ENCODE data around the gene IL34. TPM values are rescaled to one million over a fixed set of nuclear protein-coding genes. Genes with fewer than 3 reads are reported as not detected.

IL34 gene
- total and polyA plus RNA-seq, 5 donors from 2014 or later = not detected

GRCh38 chr16:70684146-70685060 lies 38.0 kb downstream of the IL34 start:
- no peaks in the 10 kb centered on the region for H3K36me3 Mint-ChIP-seq
- H3K9me3 ChIP-seq (ENCODE audit: control insufficient read depth in 2 of 2, low read length in 2 of 2) = no peaks in the 10 kb centered on the region
- H3K27ac Mint-ChIP-seq = no peak overlapping the region

GRCh38 chr16:70685061-70685937 lies 38.9 kb downstream of the IL34 start:
- Mint-ChIP-seq H3K36me3 (no peaks in the 10 kb centered on the region), H3K27ac (no peak overlapping the region), H3K4me3 (peak overlapping the region in 1 of 4 donors; percentile 21), H3K27me3 (peaks cover 30% of the 10 kb centered on the region), H3K4me1 (peaks cover 0 to 8% (median 1%) of the 10 kb centered on the region in 4 donors), H3K9me3 (no peaks in the 10 kb centered on the region)
- no peaks in the 10 kb centered on the region for H3K36me3 ChIP-seq (ENCODE audit: control insufficient read depth, insufficient read depth, low read length)
- H3K4me1 ChIP-seq (ENCODE audit: control insufficient read depth, insufficient read depth, low read length, poor library complexity, severe bottlenecking) = peaks cover 12% of the 10 kb centered on the region
- ATAC-seq (ENCODE audit: low read depth in 2 of 2) = peak in 1 of 2 donors; percentile 8
- no peak overlapping the region for H3K4me3 ChIP-seq (ENCODE audit: low read depth, low read length)
- no peaks in the 10 kb centered on the region for H3K9me3 ChIP-seq (ENCODE audit: control insufficient read depth in 2 of 2, low read length in 2 of 2)
- no peak overlapping the region for H3K27ac ChIP-seq (ENCODE audit: insufficient read depth, low read length, poor library complexity, severe bottlenecking)
- no peak for DNase-seq
- no peaks in the 10 kb centered on the region for H3K27me3 ChIP-seq (ENCODE audit: control insufficient read depth, insufficient read depth, low read length)

More at GRCh38 chr16:70684146-70685060, 38.0 kb downstream of the IL34 start:
- DNase-seq (no peak), ATAC-seq (ENCODE audit: low read depth in 2 of 2) (no peak)
- Histone ChIP-seq H3K27me3 (ENCODE audit: control insufficient read depth, insufficient read depth, low read length) (no peaks in the 10 kb centered on the region), H3K4me3 (ENCODE audit: low read depth, low read length) (no peak overlapping the region), H3K27ac (ENCODE audit: insufficient read depth, low read length, poor library complexity, severe bottlenecking) (no peak overlapping the region), H3K4me1 (ENCODE audit: control insufficient read depth, insufficient read depth, low read length, poor library complexity, severe bottlenecking) (peaks cover 12% of the 10 kb centered on the region), H3K36me3 (ENCODE audit: control insufficient read depth, insufficient read depth, low read length) (no peaks in the 10 kb centered on the region)
- Mint-ChIP-seq H3K9me3 (no peaks in the 10 kb centered on the region), H3K4me3 (peak overlapping the region in 1 of 4 donors; percentile 38), H3K4me1 (peaks cover 0 to 8% (median 1%) of the 10 kb centered on the region in 4 donors), H3K27me3 (peaks cover 30% of the 10 kb centered on the region)

- Mint-ChIP-seq H3K9me3 (no peaks in the 10 kb centered on the region), H3K27me3 (peaks cover 30% of the 10 kb centered on the region), H3K36me3 (no peaks in the 10 kb centered on the region), H3K4me1 (peaks cover 0 to 8% (median 1%) of the 10 kb centered on the region in 4 donors), H3K27ac (no peak within 1 kb of the TSS), H3K4me3 (peak within 1 kb of the TSS in 3 of 4 donors; percentile 46 to 85 (median 68))
- H3K36me3 ChIP-seq (ENCODE audit: control insufficient read depth, insufficient read depth, low read length) = no peaks in the 10 kb centered on the region
- DNase-seq = no peak
- H3K9me3 ChIP-seq (ENCODE audit: control insufficient read depth in 2 of 2, low read length in 2 of 2) = no peaks in the 10 kb centered on the region
- H3K4me1 ChIP-seq (ENCODE audit: control insufficient read depth, insufficient read depth, low read length, poor library complexity, severe bottlenecking) = peaks cover 12% of the 10 kb centered on the region
- no peaks in the 10 kb centered on the region for H3K27me3 ChIP-seq (ENCODE audit: control insufficient read depth, insufficient read depth, low read length)
- ATAC-seq (ENCODE audit: low read depth in 2 of 2) = peak in 1 of 2 donors; percentile 4
- H3K27ac ChIP-seq (ENCODE audit: insufficient read depth, low read length, poor library complexity, severe bottlenecking) = no peak within 1 kb of the TSS
- no peak within 1 kb of the TSS for H3K4me3 ChIP-seq (ENCODE audit: low read depth, low read length)
These were observed 39.6 kb downstream of the IL34 start, which contains the start of gene MTSS2 for GRCh38 chr16:70685938-70686375. Gene MTSS2, minus strand, starts transcription at chr16:70686053. Its CDS starts 262 bp downstream, at chr16:70685791.

- Mint-ChIP-seq H3K27me3 (peaks cover 30% of the 10 kb centered on the region), H3K9me3 (no peaks in the 10 kb centered on the region), H3K4me3 (peak overlapping the region in 3 of 4 donors; percentile 46 to 85 (median 68)), H3K4me1 (peaks cover 0 to 8% (median 1%) of the 10 kb centered on the region in 4 donors), H3K36me3 (no peaks in the 10 kb centered on the region), H3K27ac (no peak overlapping the region)
- ATAC-seq (ENCODE audit: low read depth in 2 of 2) (no peak), DNase-seq (no peak)
- Histone ChIP-seq H3K9me3 (ENCODE audit: control insufficient read depth in 2 of 2, low read length in 2 of 2) (no peaks in the 10 kb centered on the region), H3K27me3 (ENCODE audit: control insufficient read depth, insufficient read depth, low read length) (no peaks in the 10 kb centered on the region), H3K4me3 (ENCODE audit: low read depth, low read length) (no peak overlapping the region), H3K36me3 (ENCODE audit: control insufficient read depth, insufficient read depth, low read length) (no peaks in the 10 kb centered on the region), H3K27ac (ENCODE audit: insufficient read depth, low read length, poor library complexity, severe bottlenecking) (no peak overlapping the region), H3K4me1 (ENCODE audit: control insufficient read depth, insufficient read depth, low read length, poor library complexity, severe bottlenecking) (peaks cover 12% of the 10 kb centered on the region)
These were observed 40.2 kb downstream of the IL34 start for GRCh38 chr16:70686376-70687101.

- no peaks in the 10 kb centered on the region for H3K9me3 Mint-ChIP-seq
- peak overlapping the region in 2 of 4 donors; percentile 7 to 11 for H3K4me3 Mint-ChIP-seq
- H3K27me3 Mint-ChIP-seq = peaks cover 30% of the 10 kb centered on the region
- ATAC-seq (ENCODE audit: low read depth in 2 of 2) = no peak
- Histone ChIP-seq H3K36me3 (ENCODE audit: control insufficient read depth, insufficient read depth, low read length) (no peaks in the 10 kb centered on the region), H3K4me1 (ENCODE audit: control insufficient read depth, insufficient read depth, low read length, poor library complexity, severe bottlenecking) (peaks cover 12% of the 10 kb centered on the region), H3K4me3 (ENCODE audit: low read depth, low read length) (no peak overlapping the region), H3K27me3 (ENCODE audit: control insufficient read depth, insufficient read depth, low read length) (no peaks in the 10 kb centered on the region), H3K27ac (ENCODE audit: insufficient read depth, low read length, poor library complexity, severe bottlenecking) (no peak overlapping the region), H3K9me3 (ENCODE audit: control insufficient read depth in 2 of 2, low read length in 2 of 2) (no peaks in the 10 kb centered on the region)
- no peak for DNase-seq
- no peaks in the 10 kb centered on the region for H3K36me3 Mint-ChIP-seq
- H3K4me1 Mint-ChIP-seq = peaks cover 0 to 8% (median 1%) of the 10 kb centered on the region in 4 donors
- H3K27ac Mint-ChIP-seq = no peak overlapping the region
These were observed 40.7 kb downstream of the IL34 start for GRCh38 chr16:70687102-70687511.

- no peak overlapping the region for H3K4me3 Mint-ChIP-seq
- ATAC-seq (ENCODE audit: low read depth in 2 of 2) (no peak), DNase-seq (no peak)
- Histone ChIP-seq H3K27me3 (ENCODE audit: control insufficient read depth, insufficient read depth, low read length) (no peaks in the 10 kb centered on the region), H3K4me1 (ENCODE audit: control insufficient read depth, insufficient read depth, low read length, poor library complexity, severe bottlenecking) (peaks cover 12% of the 10 kb centered on the region), H3K27ac (ENCODE audit: insufficient read depth, low read length, poor library complexity, severe bottlenecking) (no peak overlapping the region), H3K36me3 (ENCODE audit: control insufficient read depth, insufficient read depth, low read length) (no peaks in the 10 kb centered on the region), H3K9me3 (ENCODE audit: control insufficient read depth in 2 of 2, low read length in 2 of 2) (no peaks in the 10 kb centered on the region), H3K4me3 (ENCODE audit: low read depth, low read length) (no peak overlapping the region)
- no peak overlapping the region for H3K27ac Mint-ChIP-seq
- H3K27me3 Mint-ChIP-seq = peaks cover 24% of the 10 kb centered on the region
- no peaks in the 10 kb centered on the region for H3K9me3 Mint-ChIP-seq
- peaks cover 0 to 8% (median 1%) of the 10 kb centered on the region in 4 donors for H3K4me1 Mint-ChIP-seq
- no peaks in the 10 kb centered on the region for H3K36me3 Mint-ChIP-seq
These were observed 41.4 kb downstream of the IL34 start for GRCh38 chr16:70687671-70688245.
